NT2/D1 (cell line): ENCODE measurements around the gene EML6.

Source experiments
- YY1 ChIP-seq: IDR thresholded peaks from 2 replicates; pipeline ENCODE4 v1.6.1; 2011; ENCODE audit not compliant: insufficient read length, insufficient read depth
- ZNF274 ChIP-seq: IDR thresholded peaks from 2 replicates; pipeline ENCODE4 v1.6.1; 2011; ENCODE audit warnings: mild to moderate bottlenecking, low read depth, low read length

GRCh38 chr2:54914637-54915036 is 191.2 kb downstream of the EML6 start:
- TF ChIP-seq YY1 (no peak), ZNF274 (no peak)
